ENCODE data around the gene TRIM8.

DNA sequence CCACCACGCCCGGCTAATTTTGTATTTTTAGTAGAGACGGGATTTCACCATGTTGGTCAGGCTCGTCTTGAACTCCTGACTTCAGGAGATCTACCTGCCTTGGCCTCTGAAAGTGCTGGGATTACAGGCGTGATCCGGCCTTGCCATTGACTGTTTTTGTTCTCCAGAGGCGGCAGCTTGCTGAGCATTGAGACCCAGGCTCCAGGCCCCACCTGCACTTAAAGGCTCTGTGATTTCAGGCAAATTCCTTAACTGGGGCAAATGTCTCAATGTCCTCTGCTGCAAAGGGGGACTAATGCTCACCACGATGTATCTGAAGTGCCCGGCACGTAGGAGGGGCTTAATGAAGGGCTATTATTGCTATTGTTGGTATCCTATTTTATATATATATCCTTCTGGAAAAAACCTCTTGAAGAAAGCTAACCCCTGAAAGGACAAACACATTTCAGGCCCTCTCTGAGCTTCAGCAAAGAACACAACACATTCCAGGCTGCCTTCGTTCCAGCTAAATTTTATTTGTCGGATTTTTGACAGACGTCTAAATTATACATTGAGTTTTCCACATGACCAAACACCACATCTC, 29.0 kb downstream of the TRIM8 start:
- TF ChIP-seq POLR2A (IDR thresholded peaks at IDR 0.05) = no peak
- TF ChIP-seq, protein P1, sequence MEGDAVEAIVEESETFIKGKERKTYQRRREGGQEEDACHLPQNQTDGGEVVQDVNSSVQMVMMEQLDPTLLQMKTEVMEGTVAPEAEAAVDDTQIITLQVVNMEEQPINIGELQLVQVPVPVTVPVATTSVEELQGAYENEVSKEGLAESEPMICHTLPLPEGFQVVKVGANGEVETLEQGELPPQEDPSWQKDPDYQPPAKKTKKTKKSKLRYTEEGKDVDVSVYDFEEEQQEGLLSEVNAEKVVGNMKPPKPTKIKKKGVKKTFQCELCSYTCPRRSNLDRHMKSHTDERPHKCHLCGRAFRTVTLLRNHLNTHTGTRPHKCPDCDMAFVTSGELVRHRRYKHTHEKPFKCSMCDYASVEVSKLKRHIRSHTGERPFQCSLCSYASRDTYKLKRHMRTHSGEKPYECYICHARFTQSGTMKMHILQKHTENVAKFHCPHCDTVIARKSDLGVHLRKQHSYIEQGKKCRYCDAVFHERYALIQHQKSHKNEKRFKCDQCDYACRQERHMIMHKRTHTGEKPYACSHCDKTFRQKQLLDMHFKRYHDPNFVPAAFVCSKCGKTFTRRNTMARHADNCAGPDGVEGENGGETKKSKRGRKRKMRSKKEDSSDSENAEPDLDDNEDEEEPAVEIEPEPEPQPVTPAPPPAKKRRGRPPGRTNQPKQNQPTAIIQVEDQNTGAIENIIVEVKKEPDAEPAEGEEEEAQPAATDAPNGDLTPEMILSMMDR (IDR thresholded peaks at IDR 0.05) = no peak

Data from lower leg skin (tissue), 3 donors.